ENCODE results near the gene ABCC9.

ABCC9 gene

DNA sequence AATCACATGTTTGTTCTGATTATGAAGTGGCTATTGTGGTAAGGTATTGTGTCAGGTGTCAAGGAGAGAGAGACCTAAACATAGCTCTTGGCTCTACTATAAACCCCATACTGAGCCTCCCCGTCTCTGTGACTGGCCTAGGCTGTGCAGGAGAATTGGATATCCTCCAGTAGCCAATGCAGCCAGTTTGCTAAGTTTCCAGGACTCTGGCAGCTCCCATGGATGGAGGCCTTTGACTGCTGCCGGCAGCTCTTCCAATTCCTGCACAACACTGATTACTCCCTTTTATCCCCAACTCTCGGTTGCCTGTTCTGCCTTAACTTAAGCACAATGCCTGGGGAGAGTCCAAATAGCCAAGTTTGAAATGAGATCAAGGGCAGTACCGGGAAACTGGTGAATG lies 59.3 kb downstream of the ABCC9 start:
- TF ChIP-seq, protein P1, sequence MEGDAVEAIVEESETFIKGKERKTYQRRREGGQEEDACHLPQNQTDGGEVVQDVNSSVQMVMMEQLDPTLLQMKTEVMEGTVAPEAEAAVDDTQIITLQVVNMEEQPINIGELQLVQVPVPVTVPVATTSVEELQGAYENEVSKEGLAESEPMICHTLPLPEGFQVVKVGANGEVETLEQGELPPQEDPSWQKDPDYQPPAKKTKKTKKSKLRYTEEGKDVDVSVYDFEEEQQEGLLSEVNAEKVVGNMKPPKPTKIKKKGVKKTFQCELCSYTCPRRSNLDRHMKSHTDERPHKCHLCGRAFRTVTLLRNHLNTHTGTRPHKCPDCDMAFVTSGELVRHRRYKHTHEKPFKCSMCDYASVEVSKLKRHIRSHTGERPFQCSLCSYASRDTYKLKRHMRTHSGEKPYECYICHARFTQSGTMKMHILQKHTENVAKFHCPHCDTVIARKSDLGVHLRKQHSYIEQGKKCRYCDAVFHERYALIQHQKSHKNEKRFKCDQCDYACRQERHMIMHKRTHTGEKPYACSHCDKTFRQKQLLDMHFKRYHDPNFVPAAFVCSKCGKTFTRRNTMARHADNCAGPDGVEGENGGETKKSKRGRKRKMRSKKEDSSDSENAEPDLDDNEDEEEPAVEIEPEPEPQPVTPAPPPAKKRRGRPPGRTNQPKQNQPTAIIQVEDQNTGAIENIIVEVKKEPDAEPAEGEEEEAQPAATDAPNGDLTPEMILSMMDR (IDR thresholded peaks at IDR 0.05; ENCODE audit: extremely low read depth, missing control alignments), result no peak
- no peak for DNase-seq (ENCODE audit: low spot score)

DNA sequence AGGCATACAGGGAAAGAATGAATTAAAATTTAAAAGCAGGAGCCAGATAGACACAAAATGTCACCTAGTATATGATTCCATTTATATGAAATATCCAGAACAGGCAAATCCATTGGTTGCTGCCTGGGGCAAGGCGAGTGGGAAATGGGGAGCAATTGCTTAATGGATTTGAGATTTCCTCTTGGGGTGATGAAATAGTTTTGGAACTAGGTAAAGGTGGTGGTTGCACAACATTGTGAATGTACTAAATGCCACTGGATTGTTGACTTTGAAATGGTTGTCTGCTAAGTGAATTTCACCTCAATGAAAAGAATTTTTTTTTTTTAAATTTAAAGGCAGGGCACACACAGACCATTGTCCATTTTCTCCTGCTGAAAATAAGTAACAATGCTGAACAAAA lies 61.9 kb downstream of the ABCC9 start:
- TF ChIP-seq, protein P1 (IDR thresholded peaks at IDR 0.05; ENCODE audit: extremely low read depth, missing control alignments), result no peak
- DNase-seq (ENCODE audit: low spot score), result no peak

DNA sequence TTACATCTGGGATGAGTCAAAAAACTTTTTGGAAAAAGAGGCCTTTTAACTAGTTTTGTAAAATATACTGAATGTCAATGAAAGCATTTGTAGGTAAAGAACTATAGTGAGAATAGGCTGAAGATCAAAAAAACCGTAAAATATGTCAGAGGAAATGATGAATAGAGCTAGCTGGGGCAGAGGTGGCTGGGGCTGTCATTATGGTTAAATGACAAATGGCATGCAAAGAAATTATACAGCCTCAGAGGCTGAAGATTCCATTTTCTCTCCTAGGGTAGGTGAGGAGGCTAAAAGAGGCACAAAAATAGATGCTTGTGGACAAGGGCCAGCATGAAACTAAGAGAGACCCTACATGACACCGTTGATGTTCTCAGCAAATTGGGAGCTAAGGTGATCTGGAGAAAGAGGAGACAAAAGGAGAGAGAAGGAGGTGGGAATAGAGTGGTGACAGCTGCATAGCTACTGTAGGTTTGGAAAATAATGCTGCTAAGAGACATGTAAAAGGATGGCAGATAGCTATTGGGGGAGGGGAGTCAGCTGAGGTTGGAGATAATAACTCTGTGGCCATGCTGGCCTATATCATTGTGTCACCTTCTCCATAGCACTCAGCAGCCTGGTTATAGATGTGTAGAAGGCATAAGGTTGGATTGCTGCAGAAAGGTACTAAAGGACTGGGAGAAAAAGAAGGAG lies 63.8 kb downstream of the ABCC9 start:
- no peak for DNase-seq (ENCODE audit: low spot score)
- TF ChIP-seq, protein P1 (IDR thresholded peaks at IDR 0.05; ENCODE audit: extremely low read depth, missing control alignments), result no peak

DNA sequence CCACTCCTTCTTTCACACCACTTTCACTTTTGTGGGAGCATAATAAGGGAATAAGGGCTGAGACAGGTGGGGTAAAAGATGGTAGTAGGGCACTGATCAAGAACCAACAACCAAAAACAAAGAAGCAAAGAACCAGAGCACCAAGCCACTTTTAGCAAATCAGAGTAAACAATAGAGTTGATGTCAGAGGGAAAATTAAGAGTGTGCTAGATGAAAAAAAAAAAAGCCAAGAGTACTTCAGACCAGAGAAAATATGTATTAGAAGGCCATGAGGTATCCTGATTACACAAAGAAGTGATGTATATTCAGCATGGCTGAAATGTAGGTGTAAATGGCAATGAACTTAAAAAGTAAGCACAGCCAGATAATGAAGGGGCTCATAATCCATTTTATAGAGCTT lies 75.4 kb downstream of the ABCC9 start:
- DNase-seq (ENCODE audit: low spot score), result no peak
- TF ChIP-seq, protein P1 (IDR thresholded peaks at IDR 0.05; ENCODE audit: extremely low read depth, missing control alignments), result no peak

DNA sequence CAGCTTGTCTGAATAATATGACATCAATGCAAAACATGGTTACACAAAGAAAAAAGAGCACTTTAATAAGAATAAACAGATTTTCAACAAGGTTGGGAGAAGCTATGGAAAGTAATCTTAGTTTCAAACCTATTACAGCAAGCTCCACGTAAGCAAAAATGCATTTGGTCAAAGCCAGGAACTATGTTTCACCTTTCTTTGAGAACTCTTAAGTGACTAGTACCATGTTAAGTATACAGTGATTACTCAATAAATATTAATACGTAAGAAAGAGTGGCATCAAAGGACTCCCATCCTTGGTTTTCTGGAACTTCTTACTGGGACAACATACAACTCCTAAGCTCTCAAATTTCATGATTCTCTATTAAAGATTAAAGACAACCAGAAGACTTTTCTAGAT lies 80.7 kb downstream of the ABCC9 start:
- TF ChIP-seq, protein P1 (IDR thresholded peaks at IDR 0.05; ENCODE audit: extremely low read depth, missing control alignments), result no peak
- DNase-seq (ENCODE audit: low spot score), result no peak

DNA sequence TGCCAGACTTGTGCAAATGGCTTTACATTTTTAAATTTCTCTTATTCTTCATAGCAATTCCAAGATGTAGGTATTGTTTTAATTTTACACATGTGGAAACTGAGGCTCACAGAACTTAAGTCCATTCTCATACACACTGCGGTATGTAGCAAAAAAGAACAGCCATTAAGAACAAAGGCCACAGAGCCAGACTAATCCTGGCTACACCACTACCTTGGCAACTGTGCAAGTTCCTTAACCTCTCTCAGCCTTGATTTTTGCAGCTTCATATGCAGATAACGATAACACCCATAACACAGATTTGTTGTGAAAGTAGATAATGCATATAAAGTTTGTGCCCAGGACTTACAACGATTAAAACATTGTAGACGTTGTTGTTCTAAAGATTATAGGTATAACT lies 81.1 kb downstream of the ABCC9 start:
- DNase-seq (ENCODE audit: low spot score), result no peak
- TF ChIP-seq, protein P1 (IDR thresholded peaks at IDR 0.05; ENCODE audit: extremely low read depth, missing control alignments), result no peak

DNA sequence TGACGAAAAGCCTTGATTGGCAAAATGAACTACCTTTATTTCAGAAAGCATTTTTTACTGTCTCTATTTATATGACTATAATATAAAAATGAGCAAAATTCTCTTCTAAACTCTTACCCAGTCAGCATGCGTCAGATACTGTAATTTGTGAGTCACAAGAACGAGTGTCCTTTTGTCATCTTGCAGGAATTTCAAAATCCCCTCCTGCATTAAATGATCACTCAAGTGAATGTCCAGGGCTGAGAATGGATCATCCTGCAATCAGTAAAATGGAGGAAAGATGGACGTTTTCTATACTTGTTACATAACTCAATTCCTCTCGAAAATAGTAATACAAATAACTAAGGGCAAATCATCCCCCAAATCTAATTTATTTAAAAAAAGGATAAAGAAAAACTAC lies 89.0 kb downstream of the ABCC9 start:
- no peak for DNase-seq (ENCODE audit: low spot score)
- TF ChIP-seq, protein P1 (IDR thresholded peaks at IDR 0.05; ENCODE audit: extremely low read depth, missing control alignments), result no peak
